Measurements from ENCODE around the gene RPL12. TPM values are rescaled to one million over a fixed set of nuclear protein-coding genes. Genes with fewer than 3 reads are reported as not detected.

Gene RPL12
- total and polyA plus RNA-seq, 2 of the 13 experiments (the other 11 are each of a cell fraction or from before 2014, with no cell fraction given): 1,551 to 2,590 TPM

DNA sequence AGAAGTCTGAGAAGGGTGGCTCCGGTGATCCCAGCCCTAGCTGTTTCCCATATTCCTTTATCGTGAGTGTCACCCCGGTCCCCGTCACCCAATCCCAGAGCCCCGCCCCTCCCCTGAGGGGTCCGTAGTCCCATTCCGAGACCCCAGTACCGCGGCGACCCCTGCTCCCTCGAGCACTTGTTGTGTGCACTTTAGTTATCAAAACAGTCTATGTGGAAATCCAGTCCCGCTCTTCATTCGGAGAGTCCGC is 327 bp upstream of the RPL12 start:
- CTCF ChIA-PET (ENCODE audit: low intra/inter-chr PET ratio, low total read pairs): no interaction called here
- H3K4me1 ChIP-seq (ENCODE audit: insufficient read depth, low read length): peaks cover 36% of the 10 kb centered on the region
- H3K4me3 ChIP-seq (replicated peaks in 1 of 3; ENCODE audit: insufficient read depth in 1 of 3, low read depth in 2 of 3, low read length in 3 of 3): peak overlapping the region; percentile 85 to 97 (median 93)
- H3K79me2 ChIP-seq (ENCODE audit: insufficient read depth, low read length): peaks cover 35% of the 10 kb centered on the region
- H3K27me3 ChIP-seq (ENCODE audit: control insufficient read depth in 1 of 2, insufficient read depth in 2 of 2, low read length in 2 of 2): no peaks in the 10 kb centered on the region; a peak in 1 of 5 replicates
- H3K36me3 ChIP-seq (replicated peaks in 1 of 2; ENCODE audit: control insufficient read depth in 1 of 2, insufficient read depth in 2 of 2, low read length in 2 of 2): peaks cover 6 to 49% of the 10 kb centered on the region in 2 experiments
- POLR2A ChIA-PET: interaction anchor here (0.7 to 3.8 kb wide), 15 partner anchors 9 to 283 kb away, joined by 3 to 39 read pairs (median 4); partner anchors contain the start of genes SLC2A8, TOR2A and ZNF79
- ATAC-seq (no peak), DNase-seq (ENCODE audit: low spot score) (no peak), FAIRE-seq (no peak)
- H3K4me2 ChIP-seq (ENCODE audit: low read depth, low read length): peak overlapping the region; percentile 75
- H2AFZ ChIP-seq (ENCODE audit: low read length): peak overlapping the region; percentile 64
- H3K27ac ChIP-seq (ENCODE audit: extremely low read length, insufficient read depth, low read length): peak overlapping the region; percentile 83
- H3K9ac ChIP-seq (ENCODE audit: insufficient read depth, low read depth, low read length): peak overlapping the region; percentile 98
- TSS peak; percentile 49 for BruUV-seq (replicated peaks)
- H3K9me3 ChIP-seq (ENCODE audit: low read length): no peaks in the 10 kb centered on the region
- WGBS (ENCODE audit: low lambda C conversion rate): 0% methylated on average over 9 of the region's 14 CpGs
- H4K20me1 ChIP-seq (ENCODE audit: insufficient read depth, low read length): peaks cover 41% of the 10 kb centered on the region
- intact Hi-C loops (cut with micrococcal nuclease; ENCODE audit: unreplicated experiment): loop anchor here (5.0 kb wide), 1 partner anchor 59 kb away; no protein-coding TSS in a partner anchor
- in situ Hi-C loops (cut with HindIII; ENCODE audit: extremely low pct_ligation_motif_present, low pct_unique_long_range_greater_than_20kb): no loop called here
- no peak for TF ChIP-seq ELK4 (CRISPR knock-in tag; IDR thresholded peaks at IDR 0.05; ENCODE audit: borderline replicate concordance)
- no peak for TF ChIP-seq KLF15 (CRISPR knock-in tag; IDR thresholded peaks at IDR 0.05; ENCODE audit: borderline replicate concordance)
- no peak for TF ChIP-seq RCOR2 (CRISPR knock-in tag; IDR thresholded peaks at IDR 0.05)
- TF ChIP-seq ZBTB8A (CRISPR knock-in tag; IDR thresholded peaks at IDR 0.05; ENCODE audit: borderline replicate concordance, low read depth): 0 out of 2 replicates have a peak, but pooled peaks have one; percentile 17
- peak; percentile 13; the same call in 1 of the 2 replicates for TF ChIP-seq HBP1 (CRISPR knock-in tag; IDR thresholded peaks at IDR 0.05; ENCODE audit: low read depth)
- no peak for TF ChIP-seq DNMT1 (CRISPR knock-in tag; IDR thresholded peaks at IDR 0.05)
- TF ChIP-seq POLR2AphosphoS5 (IDR thresholded peaks at IDR 0.05; ENCODE audit: low read depth, low read length): no peak
- no peak for TF ChIP-seq HOXA3 (CRISPR knock-in tag; IDR thresholded peaks at IDR 0.05)
- TF ChIP-seq SRY (CRISPR knock-in tag; IDR thresholded peaks at IDR 0.05): peak; percentile 17; the same call in 1 of the 2 replicates
- TF ChIP-seq ZNF484 (CRISPR knock-in tag; IDR thresholded peaks at IDR 0.05; ENCODE audit: borderline replicate concordance, low read depth): no peak
- 0 out of 2 replicates have a peak, but pooled peaks have one; percentile 8 for TF ChIP-seq CSRNP1 (CRISPR knock-in tag; IDR thresholded peaks at IDR 0.05)
- TF ChIP-seq RFXANK (CRISPR knock-in tag; IDR thresholded peaks at IDR 0.05): no peak
- no peak for TF ChIP-seq ZNF281 (CRISPR knock-in tag; IDR thresholded peaks at IDR 0.05; ENCODE audit: borderline replicate concordance)
- TF ChIP-seq SMAD1 (CRISPR knock-in tag; IDR thresholded peaks at IDR 0.05; ENCODE audit: borderline replicate concordance, low read depth): 0 out of 2 replicates have a peak, but pooled peaks have one; percentile 34
- TF ChIP-seq NR2C2 (CRISPR knock-in tag; IDR thresholded peaks at IDR 0.05; ENCODE audit: borderline replicate concordance): no peak; the same call in 1 of the 2 replicates
- TF ChIP-seq, protein P1, sequence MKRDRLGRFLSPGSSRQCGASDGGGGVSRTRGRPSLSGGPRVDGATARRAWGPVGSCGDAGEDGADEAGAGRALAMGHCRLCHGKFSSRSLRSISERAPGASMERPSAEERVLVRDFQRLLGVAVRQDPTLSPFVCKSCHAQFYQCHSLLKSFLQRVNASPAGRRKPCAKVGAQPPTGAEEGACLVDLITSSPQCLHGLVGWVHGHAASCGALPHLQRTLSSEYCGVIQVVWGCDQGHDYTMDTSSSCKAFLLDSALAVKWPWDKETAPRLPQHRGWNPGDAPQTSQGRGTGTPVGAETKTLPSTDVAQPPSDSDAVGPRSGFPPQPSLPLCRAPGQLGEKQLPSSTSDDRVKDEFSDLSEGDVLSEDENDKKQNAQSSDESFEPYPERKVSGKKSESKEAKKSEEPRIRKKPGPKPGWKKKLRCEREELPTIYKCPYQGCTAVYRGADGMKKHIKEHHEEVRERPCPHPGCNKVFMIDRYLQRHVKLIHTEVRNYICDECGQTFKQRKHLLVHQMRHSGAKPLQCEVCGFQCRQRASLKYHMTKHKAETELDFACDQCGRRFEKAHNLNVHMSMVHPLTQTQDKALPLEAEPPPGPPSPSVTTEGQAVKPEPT (CRISPR knock-in tag; IDR thresholded peaks at IDR 0.05; ENCODE audit: low read depth): 0 out of 2 replicates have a peak, but pooled peaks have one; percentile 19

Measured in HepG2 (cell line).